NCI-H2107 treated with DMSO at 0.1 percent for 48 hours (cell line): ENCODE results near the gene DTYMK.
"Not testable (repeated sequence)": the region's sequence is repeated elsewhere in the genome, so short reads cannot be mapped to it uniquely, and the experiment has no call there.

ENCODE experiments used
- DNase-seq: peaks from one replicate; lab custom pipeline; 2025; ENCODE audit not compliant: unreplicated experiment; lab: John Stamatoyannopoulos, UW

Gene DTYMK, protein sequence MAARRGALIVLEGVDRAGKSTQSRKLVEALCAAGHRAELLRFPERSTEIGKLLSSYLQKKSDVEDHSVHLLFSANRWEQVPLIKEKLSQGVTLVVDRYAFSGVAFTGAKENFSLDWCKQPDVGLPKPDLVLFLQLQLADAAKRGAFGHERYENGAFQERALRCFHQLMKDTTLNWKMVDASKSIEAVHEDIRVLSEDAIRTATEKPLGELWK

GRCh38 chr2:241686650-241687425, at the start of gene DTYMK:
Gene DTYMK, minus strand, starts transcription at chr2:241686815. Its CDS starts 32 bp downstream, at chr2:241686783.
- DNase-seq: peak; percentile 90

GRCh38 chr2:241736111-241736510, 49.5 kb upstream of the DTYMK start:
- no peak for DNase-seq

- peak; percentile 47 for DNase-seq
Measured at GRCh38 chr2:241734467-241735208, 48.0 kb upstream of the DTYMK start, which contains the start of gene D2HGDH. Gene D2HGDH, plus strand, starts transcription at chr2:241734630. Its CDS starts 595 bp downstream, at chr2:241735225.

DNA sequence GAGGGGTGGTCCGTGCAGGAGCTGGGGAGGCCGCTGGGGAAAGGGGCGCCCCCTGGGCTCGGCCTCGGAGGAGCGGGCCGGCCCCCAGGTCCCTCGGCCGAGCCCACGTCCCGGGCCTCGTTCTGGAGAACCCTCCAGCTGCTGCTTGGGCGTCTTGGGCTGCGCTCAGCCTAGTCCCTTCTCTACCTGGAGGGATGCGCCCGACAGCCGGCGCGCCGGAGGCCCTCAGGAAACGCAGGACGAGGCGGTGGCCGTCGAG, 47.5 kb upstream of the DTYMK start:
- DNase-seq: no peak

DNA sequence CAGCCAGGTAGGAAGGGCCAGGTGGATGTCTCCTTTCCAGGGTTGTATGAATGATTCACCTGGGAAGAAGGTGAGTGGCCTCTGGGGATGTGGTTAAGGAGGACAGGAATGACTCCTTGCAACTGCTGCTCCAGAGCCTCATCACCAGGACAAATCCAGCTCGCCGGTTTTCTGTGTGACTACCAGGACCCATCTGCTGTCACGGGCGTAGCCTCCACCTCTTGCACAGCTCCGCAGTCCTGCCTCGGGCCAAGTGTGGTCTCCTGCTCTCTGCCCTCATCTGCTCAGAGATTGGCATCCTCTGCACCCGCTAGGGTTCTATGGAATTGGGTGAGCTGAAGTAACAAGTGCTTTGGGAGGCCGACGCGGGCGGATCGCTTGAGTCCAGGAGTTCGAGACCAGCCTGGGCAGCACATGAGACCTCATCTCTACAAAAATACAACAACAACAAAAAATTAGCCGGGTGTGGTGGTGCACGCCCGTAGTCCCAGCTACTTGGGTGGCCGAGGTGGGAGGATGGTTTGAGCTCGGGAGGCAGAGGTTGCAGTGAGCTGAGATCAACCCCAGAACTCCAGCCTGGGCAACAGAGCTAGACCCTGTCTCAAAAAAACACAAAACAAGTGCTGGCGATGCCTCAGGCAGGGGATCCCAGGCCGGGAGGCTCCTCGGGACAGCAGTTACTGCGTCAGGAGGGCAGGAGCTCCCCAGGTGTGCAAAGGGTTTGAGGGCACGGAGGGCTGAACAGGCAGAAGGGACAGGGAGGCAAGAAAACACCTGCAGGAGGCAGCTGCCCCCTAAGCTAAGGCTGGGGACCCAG, 47.0 kb upstream of the DTYMK start:
- DNase-seq: no peak

DNA sequence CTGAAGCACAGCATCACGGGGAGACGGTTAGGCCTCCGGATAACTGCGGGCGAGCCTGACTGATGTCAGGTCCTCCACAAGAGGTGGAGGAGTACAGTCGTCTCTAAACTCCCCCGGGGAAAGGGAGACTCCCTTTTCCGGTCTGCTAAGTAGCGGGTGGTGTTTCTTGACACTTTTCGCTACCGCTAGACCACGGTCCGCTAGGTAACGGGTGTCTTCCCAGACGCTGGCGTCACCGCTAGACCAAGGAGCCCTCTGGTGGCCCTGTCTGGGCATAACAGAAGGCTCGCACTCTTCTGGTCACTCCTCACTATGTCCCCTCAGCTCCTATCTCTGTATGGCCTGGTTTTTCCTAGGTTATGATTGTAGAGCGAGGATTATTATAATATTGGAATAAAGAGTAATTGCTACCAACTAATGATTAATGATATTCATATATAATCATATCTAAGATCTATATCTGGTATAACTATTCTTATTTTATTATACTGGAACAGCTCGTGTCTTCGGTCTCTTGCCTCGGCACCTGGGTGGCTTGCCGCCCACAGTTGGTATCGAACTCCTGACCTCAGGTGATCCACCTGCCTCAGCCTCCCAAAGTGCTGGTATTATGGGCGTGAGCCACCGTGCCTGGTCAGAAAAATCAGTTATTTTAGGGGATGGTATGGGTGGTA, 46.0 kb upstream of the DTYMK start:
- DNase-seq: not testable (repeated sequence)

- no peak for DNase-seq
Measured at GRCh38 chr2:241730671-241731293, 44.2 kb upstream of the DTYMK start.

DNA sequence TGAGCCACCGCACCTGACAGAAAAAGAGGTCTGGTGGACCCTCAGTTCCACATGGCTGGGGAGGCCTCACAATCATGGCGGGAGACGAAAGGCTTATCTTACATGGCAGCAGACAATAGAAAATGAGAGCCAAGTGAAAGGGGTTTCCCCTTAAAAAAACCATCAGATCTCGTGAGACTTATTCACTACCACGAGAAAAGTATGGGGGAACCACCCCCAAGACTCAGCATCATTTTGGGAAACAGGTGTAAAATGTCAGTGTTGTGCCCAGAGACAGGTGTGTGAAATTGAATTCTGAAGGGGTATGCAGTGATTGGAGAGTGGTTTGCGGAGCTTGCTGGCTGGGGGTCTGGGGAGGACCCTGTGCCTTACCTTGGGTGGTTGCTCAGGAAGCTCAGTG, 43.3 kb upstream of the DTYMK start:
- DNase-seq: no peak

- DNase-seq: no peak
Measured at GRCh38 chr2:241728627-241729026, 42.0 kb upstream of the DTYMK start.

GRCh38 chr2:241728000-241728399, 41.4 kb upstream of the DTYMK start:
- DNase-seq: no peak

- DNase-seq: no peak
Measured at GRCh38 chr2:241726459-241726858, 39.8 kb upstream of the DTYMK start.

GRCh38 chr2:241724975-241725870, 38.6 kb upstream of the DTYMK start:
- no peak for DNase-seq

- no peak for DNase-seq
Measured at GRCh38 chr2:241724259-241724974, 37.8 kb upstream of the DTYMK start.

- no peak for DNase-seq
Measured at GRCh38 chr2:241722896-241723454, 36.4 kb upstream of the DTYMK start.

- DNase-seq: no peak
Measured at GRCh38 chr2:241721852-241722251, 35.2 kb upstream of the DTYMK start.

- DNase-seq: no peak
Measured at GRCh38 chr2:241720560-241720959, 33.9 kb upstream of the DTYMK start.

DNA sequence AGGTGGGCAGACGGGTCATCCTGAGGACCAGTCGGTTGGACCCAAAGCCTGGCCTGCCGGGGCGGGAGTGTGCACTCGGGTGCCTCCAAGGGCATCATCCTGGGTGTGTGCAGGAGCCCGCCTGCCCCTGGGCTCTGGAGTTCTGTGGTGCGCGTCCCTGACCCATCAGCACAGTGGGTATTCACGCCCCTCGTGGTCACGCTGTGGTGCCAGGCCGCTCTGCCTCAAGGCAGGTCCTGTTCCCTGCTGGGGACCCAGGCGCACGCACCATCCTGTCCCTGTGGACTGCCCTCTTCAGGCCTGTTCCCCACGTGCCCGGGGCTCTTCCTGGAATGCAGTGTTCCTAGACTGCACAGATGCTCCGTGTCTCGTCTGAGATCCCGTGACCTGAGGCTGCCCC, 33.5 kb upstream of the DTYMK start:
- DNase-seq: no peak

- no peak for DNase-seq
Measured at GRCh38 chr2:241719093-241719492, 32.5 kb upstream of the DTYMK start.
